Thoracic aorta endothelial cell (primary cell): ENCODE data around the gene PRDM13. TPM values are rescaled to one million over a fixed set of nuclear protein-coding genes. Genes with fewer than 3 reads are reported as not detected.

Source experiments
- small RNA-seq: library from RNA; depleted of rRNA; stranded (forward); fragments of <200 nt; gene quantifications from one replicate; pipeline ENCODE3, GENCODE V24; 2012
- total RNA-seq: library from RNA; depleted of rRNA; stranded (reverse); fragments of >200 nt; gene quantifications from 2 replicates; pipeline ENCODE4 v1.2.3, GENCODE V29; 2012

Gene PRDM13
- not detected in 2 replicates for total RNA-seq

GRCh38 chr6:99606656-99607415 lies at the start of gene PRDM13:
PRDM13 (plus strand) TSS chr6:99606833; CDS start chr6:99607035, 202 bp downstream.

GRCh38 chr6:99568103-99568933 lies 38.3 kb upstream of the PRDM13 start, which contains the start of gene CCNC:
CCNC (minus strand) TSS chr6:99568660; CDS start chr6:99568527, 133 bp downstream.

Small RNAs within 50 kb of the gene (small RNA-seq; reads per million reads assigned to genes)
- not detected for gene RF00019

Other genes with a start within 250 kb of the PRDM13 start
- gene COQ3, start 212.6 kb upstream of the PRDM13 start, total RNA-seq = 5.2 and 6.7 TPM in 2 replicates
- 99.3 and 114 TPM in 2 replicates for gene PNISR, start 181.5 kb upstream of the PRDM13 start, total RNA-seq
- 26.3 and 30.1 TPM in 2 replicates for gene USP45, start 91.4 kb upstream of the PRDM13 start, total RNA-seq
- gene CCNC, start 38.2 kb upstream of the PRDM13 start, total RNA-seq = 142 and 154 TPM in 2 replicates